OCI-LY7 (cell line): ENCODE results near the gene SCO1.

Experiments
- EZH2phosphoT487 ChIP-seq: fragments of 200-600 bp; sonication (generic); IDR thresholded peaks from 2 replicates; pipeline ENCODE4 v1.6.1; 2018; ENCODE audit warnings: low read depth, borderline replicate concordance, mild to moderate bottlenecking, mixed run types, antibody characterized with exemption, low read length, moderate library complexity, mixed read lengths
- TF ChIP-seq, protein P1 (sequence below): fragments of 200-600 bp; sonication (generic); conservative IDR thresholded peaks from 2 replicates; pipeline ENCODE4 v1.5.1; 2014; ENCODE audit warnings: mild to moderate bottlenecking, antibody characterized with exemption, low read length, moderate library complexity, mixed read lengths

DNA sequence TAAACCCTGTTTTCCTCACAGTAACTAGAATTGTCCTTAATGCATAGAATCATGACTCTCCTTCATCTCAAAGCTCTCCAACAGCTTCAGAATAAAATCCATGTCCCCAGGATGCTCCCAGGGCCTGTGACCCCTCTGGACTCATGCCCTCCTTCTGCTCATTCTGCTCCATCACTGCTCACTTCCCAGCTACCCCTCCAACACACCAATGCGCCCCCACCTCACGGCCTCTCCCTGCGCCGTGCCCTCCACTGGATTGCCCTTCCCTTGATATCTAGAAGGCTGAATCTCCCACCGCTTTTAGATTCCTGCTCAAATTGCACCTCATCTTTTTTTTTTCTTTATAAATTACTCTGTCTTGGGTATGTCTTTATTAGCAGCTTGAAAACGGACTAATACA is 45.1 kb upstream of the SCO1 start:
- TF ChIP-seq EZH2phosphoT487, result no peak
- TF ChIP-seq, protein P1, sequence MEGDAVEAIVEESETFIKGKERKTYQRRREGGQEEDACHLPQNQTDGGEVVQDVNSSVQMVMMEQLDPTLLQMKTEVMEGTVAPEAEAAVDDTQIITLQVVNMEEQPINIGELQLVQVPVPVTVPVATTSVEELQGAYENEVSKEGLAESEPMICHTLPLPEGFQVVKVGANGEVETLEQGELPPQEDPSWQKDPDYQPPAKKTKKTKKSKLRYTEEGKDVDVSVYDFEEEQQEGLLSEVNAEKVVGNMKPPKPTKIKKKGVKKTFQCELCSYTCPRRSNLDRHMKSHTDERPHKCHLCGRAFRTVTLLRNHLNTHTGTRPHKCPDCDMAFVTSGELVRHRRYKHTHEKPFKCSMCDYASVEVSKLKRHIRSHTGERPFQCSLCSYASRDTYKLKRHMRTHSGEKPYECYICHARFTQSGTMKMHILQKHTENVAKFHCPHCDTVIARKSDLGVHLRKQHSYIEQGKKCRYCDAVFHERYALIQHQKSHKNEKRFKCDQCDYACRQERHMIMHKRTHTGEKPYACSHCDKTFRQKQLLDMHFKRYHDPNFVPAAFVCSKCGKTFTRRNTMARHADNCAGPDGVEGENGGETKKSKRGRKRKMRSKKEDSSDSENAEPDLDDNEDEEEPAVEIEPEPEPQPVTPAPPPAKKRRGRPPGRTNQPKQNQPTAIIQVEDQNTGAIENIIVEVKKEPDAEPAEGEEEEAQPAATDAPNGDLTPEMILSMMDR, result no peak
